ENCODE measurements around the gene ADGRL3.

GRCh38 chr4:62119195-62119594 lies 919.1 kb downstream of the ADGRL3 start:
- TF ChIP-seq CTCF (IDR thresholded peaks at IDR 0.05) (no peak), EZH2phosphoT487 (IDR thresholded peaks at IDR 0.05) (no peak), EZH2 (IDR thresholded peaks at IDR 0.05) (no peak)

Data from neural progenitor cell (in vitro differentiated cells).